Measurements from ENCODE around the gene ECT2L.

ECT2L gene

DNA sequence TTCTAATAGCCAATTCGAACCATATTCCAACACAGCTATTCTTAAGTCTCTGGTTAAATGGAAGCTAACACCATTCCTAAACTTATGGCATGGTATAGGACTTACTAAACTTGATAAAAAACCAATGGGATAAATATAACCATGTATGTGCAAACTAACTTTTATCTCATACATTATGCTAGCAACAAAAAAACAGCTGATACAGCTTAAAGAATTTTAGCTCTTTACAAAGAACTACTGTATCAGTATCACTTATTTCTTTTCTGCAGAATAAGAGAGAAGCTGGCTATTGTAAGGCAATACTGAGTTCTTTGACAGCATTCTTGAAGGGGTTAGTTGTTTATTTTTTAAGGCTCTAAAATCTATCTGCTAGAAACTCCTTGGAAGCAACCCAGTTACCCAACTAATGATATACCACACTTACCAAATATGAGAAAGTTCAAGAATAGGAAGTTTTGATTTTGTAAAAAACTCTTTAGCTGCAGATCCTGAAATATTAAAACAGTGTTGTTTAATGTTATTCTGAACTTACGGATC lies 147.3 kb downstream of the ECT2L start:
- TF ChIP-seq, protein P1, sequence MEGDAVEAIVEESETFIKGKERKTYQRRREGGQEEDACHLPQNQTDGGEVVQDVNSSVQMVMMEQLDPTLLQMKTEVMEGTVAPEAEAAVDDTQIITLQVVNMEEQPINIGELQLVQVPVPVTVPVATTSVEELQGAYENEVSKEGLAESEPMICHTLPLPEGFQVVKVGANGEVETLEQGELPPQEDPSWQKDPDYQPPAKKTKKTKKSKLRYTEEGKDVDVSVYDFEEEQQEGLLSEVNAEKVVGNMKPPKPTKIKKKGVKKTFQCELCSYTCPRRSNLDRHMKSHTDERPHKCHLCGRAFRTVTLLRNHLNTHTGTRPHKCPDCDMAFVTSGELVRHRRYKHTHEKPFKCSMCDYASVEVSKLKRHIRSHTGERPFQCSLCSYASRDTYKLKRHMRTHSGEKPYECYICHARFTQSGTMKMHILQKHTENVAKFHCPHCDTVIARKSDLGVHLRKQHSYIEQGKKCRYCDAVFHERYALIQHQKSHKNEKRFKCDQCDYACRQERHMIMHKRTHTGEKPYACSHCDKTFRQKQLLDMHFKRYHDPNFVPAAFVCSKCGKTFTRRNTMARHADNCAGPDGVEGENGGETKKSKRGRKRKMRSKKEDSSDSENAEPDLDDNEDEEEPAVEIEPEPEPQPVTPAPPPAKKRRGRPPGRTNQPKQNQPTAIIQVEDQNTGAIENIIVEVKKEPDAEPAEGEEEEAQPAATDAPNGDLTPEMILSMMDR (IDR thresholded peaks at IDR 0.05; ENCODE audit: low read depth, low read length) = no peak
- TF ChIP-seq EZH2phosphoT487 (IDR thresholded peaks at IDR 0.05; ENCODE audit: low read depth) = no peak
- no peak overlapping the region for H2AFZ ChIP-seq (ENCODE audit: low read depth, low read length)
- H4K20me1 ChIP-seq (ENCODE audit: insufficient read depth, low read length) = no peaks in the 10 kb centered on the region; the same call in 1 of the 2 replicates
- H3K4me3 ChIP-seq (ENCODE audit: low read length) = no peak overlapping the region
- H3K36me3 ChIP-seq (replicated peaks; ENCODE audit: low read depth, low read length) = peaks cover 12% of the 10 kb centered on the region
- no peaks in the 10 kb centered on the region for H3K79me2 ChIP-seq (ENCODE audit: low read length)
- H3K4me2 ChIP-seq (ENCODE audit: low read length) = no peak overlapping the region
- no peaks in the 10 kb centered on the region for H3K4me1 ChIP-seq (ENCODE audit: low read length)
- no peaks in the 10 kb centered on the region for H3K27me3 ChIP-seq (ENCODE audit: low read depth, low read length)
- no peak overlapping the region for H3K27ac ChIP-seq (ENCODE audit: low read length)
- no peaks in the 10 kb centered on the region for H3K9me3 ChIP-seq (ENCODE audit: insufficient read depth, low read length)
- no peak overlapping the region for H3K9ac ChIP-seq (ENCODE audit: low read length)

DNA sequence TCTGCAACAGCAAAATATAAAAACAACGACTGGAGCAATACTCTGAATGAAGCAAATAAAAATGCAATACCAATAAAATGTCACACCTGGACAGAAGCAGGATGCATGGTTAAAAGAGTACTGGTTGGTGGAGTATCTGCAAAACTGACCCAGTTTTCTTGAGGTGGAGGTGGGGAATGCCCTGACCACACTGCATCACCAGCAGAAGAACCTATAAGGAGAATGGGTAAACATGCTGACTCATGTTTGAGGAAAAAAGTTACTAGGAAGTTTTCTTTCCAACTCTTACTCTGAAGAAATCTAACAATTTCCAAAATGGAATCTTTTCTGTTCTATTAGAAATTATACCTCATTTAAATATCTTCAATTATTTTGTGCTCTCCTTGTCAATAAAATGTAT lies 148.5 kb downstream of the ECT2L start:
- H3K27ac ChIP-seq (ENCODE audit: low read length) = no peak overlapping the region
- no peak overlapping the region for H2AFZ ChIP-seq (ENCODE audit: low read depth, low read length)
- H3K4me2 ChIP-seq (ENCODE audit: low read length) = no peak overlapping the region
- no peaks in the 10 kb centered on the region; the same call in 1 of the 2 replicates for H4K20me1 ChIP-seq (ENCODE audit: insufficient read depth, low read length)
- H3K9ac ChIP-seq (ENCODE audit: low read length) = no peak overlapping the region
- peaks cover 9% of the 10 kb centered on the region for H3K36me3 ChIP-seq (replicated peaks; ENCODE audit: low read depth, low read length)
- TF ChIP-seq, protein P1 (IDR thresholded peaks at IDR 0.05; ENCODE audit: low read depth, low read length) = no peak
- H3K4me3 ChIP-seq (ENCODE audit: low read length) = no peak overlapping the region
- no peaks in the 10 kb centered on the region for H3K27me3 ChIP-seq (ENCODE audit: low read depth, low read length)
- H3K4me1 ChIP-seq (ENCODE audit: low read length) = no peaks in the 10 kb centered on the region
- peaks cover 6% of the 10 kb centered on the region; the same call in 1 of the 2 replicates for H3K79me2 ChIP-seq (ENCODE audit: low read length)
- no peaks in the 10 kb centered on the region for H3K9me3 ChIP-seq (ENCODE audit: insufficient read depth, low read length)

DNA sequence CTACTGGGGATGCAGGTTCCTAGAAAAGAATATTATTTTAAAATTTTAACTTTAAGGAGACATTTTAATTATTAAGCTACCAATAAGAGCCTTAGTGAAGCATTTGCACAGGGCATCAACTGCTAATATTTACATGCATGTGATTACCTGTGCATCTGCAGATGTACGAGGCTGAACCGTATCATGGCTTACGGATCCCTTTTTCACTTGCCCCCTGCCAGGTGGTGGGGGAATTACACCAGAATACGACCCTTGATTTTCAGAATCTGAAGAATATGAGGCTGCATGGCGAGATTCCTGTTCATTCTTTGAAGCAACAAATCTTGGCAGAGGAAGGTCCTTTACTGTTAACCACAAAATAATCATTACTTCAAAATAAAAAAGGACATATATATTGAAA lies 149.5 kb downstream of the ECT2L start:
- H3K4me2 ChIP-seq (ENCODE audit: low read length) = no peak overlapping the region
- H3K79me2 ChIP-seq (ENCODE audit: low read length) = peaks cover 6% of the 10 kb centered on the region; the same call in 1 of the 2 replicates
- no peaks in the 10 kb centered on the region for H3K27me3 ChIP-seq (ENCODE audit: low read depth, low read length)
- no peak overlapping the region for H3K9ac ChIP-seq (ENCODE audit: low read length)
- no peak overlapping the region for H3K4me3 ChIP-seq (ENCODE audit: low read length)
- TF ChIP-seq, protein P1 (IDR thresholded peaks at IDR 0.05; ENCODE audit: low read depth, low read length) = no peak
- TF ChIP-seq EZH2phosphoT487 (IDR thresholded peaks at IDR 0.05; ENCODE audit: low read depth) = no peak
- H3K36me3 ChIP-seq (replicated peaks; ENCODE audit: low read depth, low read length) = peaks cover 9% of the 10 kb centered on the region
- H4K20me1 ChIP-seq (ENCODE audit: insufficient read depth, low read length) = no peaks in the 10 kb centered on the region; the same call in 1 of the 2 replicates
- no peak overlapping the region for H3K27ac ChIP-seq (ENCODE audit: low read length)
- no peaks in the 10 kb centered on the region for H3K9me3 ChIP-seq (ENCODE audit: insufficient read depth, low read length)
- no peaks in the 10 kb centered on the region for H3K4me1 ChIP-seq (ENCODE audit: low read length)
- H2AFZ ChIP-seq (ENCODE audit: low read depth, low read length) = no peak overlapping the region

GRCh38 chr6:138948004-138948403 lies 152.1 kb downstream of the ECT2L start:
- H3K9me3 ChIP-seq (ENCODE audit: insufficient read depth, low read length) = no peaks in the 10 kb centered on the region
- no peak overlapping the region for H3K4me2 ChIP-seq (ENCODE audit: low read length)
- H3K27me3 ChIP-seq (ENCODE audit: low read depth, low read length) = no peaks in the 10 kb centered on the region
- peaks cover 14% of the 10 kb centered on the region; the same call in 1 of the 2 replicates for H3K79me2 ChIP-seq (ENCODE audit: low read length)
- no peak overlapping the region for H2AFZ ChIP-seq (ENCODE audit: low read depth, low read length)
- H3K36me3 ChIP-seq (replicated peaks; ENCODE audit: low read depth, low read length) = peaks cover 8% of the 10 kb centered on the region
- H3K4me1 ChIP-seq (ENCODE audit: low read length) = no peaks in the 10 kb centered on the region
- no peak overlapping the region for H3K27ac ChIP-seq (ENCODE audit: low read length)
- no peaks in the 10 kb centered on the region; the same call in 1 of the 2 replicates for H4K20me1 ChIP-seq (ENCODE audit: insufficient read depth, low read length)
- no peak overlapping the region for H3K4me3 ChIP-seq (ENCODE audit: low read length)
- TF ChIP-seq EZH2phosphoT487 (IDR thresholded peaks at IDR 0.05; ENCODE audit: low read depth) = no peak
- TF ChIP-seq, protein P1 (IDR thresholded peaks at IDR 0.05; ENCODE audit: low read depth, low read length) = no peak
- no peak overlapping the region for H3K9ac ChIP-seq (ENCODE audit: low read length)

Measured in OCI-LY3 (cell line).